HepG2 (cell line): Measurements from ENCODE around the gene SH3GL2. TPM values are rescaled to one million over a fixed set of nuclear protein-coding genes. Genes with fewer than 3 reads are reported as not detected.

Experiments
- FOXA3 ChIP-seq: IDR thresholded peaks from 2 replicates; pipeline ENCODE4 v1.6.1; 2016; ENCODE audit warnings: missing genetic modification reagents, missing compliant biosample characterization
- MLXIP ChIP-seq: sonication (generic); formaldehyde crosslinking; IDR thresholded peaks from 2 replicates; pipeline ENCODE4 v1.9.0; 2021; ENCODE audit warnings: missing genetic modification reagents, borderline replicate concordance
- NKX3-1 ChIP-seq: sonication (generic); formaldehyde crosslinking; IDR thresholded peaks from 2 replicates; pipeline ENCODE4 v1.5.0; 2020; ENCODE audit warnings: missing genetic modification reagents
- ZBTB44 ChIP-seq: sonication (generic); formaldehyde crosslinking; IDR thresholded peaks from 2 replicates; pipeline ENCODE4 v1.4.0; 2020; ENCODE audit warnings: missing genetic modification reagents
- ZFP36L1 ChIP-seq: sonication (generic); formaldehyde crosslinking; IDR thresholded peaks from 2 replicates; pipeline ENCODE4 v1.8.0; 2022; ENCODE audit warnings: mild to moderate bottlenecking, missing genetic modification reagents, moderate library complexity
- ZNF235 ChIP-seq: sonication (generic); formaldehyde crosslinking; IDR thresholded peaks from 2 replicates; pipeline ENCODE4 v1.8.1; 2023; ENCODE audit warnings: mild to moderate bottlenecking, missing genetic modification reagents, borderline replicate concordance
- ZNF251 ChIP-seq: sonication (generic); formaldehyde crosslinking; IDR thresholded peaks from 2 replicates; pipeline ENCODE4 v1.9.0; 2021; ENCODE audit warnings: mild to moderate bottlenecking, missing genetic modification reagents
- ZNF704 ChIP-seq: sonication (generic); formaldehyde crosslinking; IDR thresholded peaks from 2 replicates; pipeline ENCODE4 v1.8.1; 2023; ENCODE audit warnings: mild to moderate bottlenecking, inconsistent platforms, moderate library complexity, missing genetic modification reagents, borderline replicate concordance
- polyA plus RNA-seq, 8 experiments: library from polyadenylated mRNA; depleted of rRNA in 3 of 8; stranded (reverse) in 7 of 8; unstranded in 1 of 8; fragments of >200 nt; fragmentation: Illumina TruSeq in 4 of 8; extraction: Trizol in 4 of 8; gene quantifications; 2 replicates each; pipeline versions ENCODE4 v1.2.1 to v1.2.3, GENCODE V29; 2011 to 2016; ENCODE audit warnings: low read depth in 4 of 8, missing spikeins in 1 of 8, mixed read lengths in 1 of 8; ENCODE audit not compliant: insufficient read depth in 1 of 8
- total RNA-seq, 5 experiments: library from RNA; depleted of rRNA; stranded (reverse); fragments of >200 nt; fragmentation: Illumina TruSeq; extraction: Trizol; gene quantifications; 2 replicates each; pipeline ENCODE4 v1.2.3, GENCODE V29; 2016; ENCODE audit warnings: low read depth in 1 of 5
- TF ChIP-seq, protein P1 (sequence below): sonication (generic); formaldehyde crosslinking; IDR thresholded peaks from 2 replicates; pipeline ENCODE4 v1.5.1; 2020; ENCODE audit warnings: mild to moderate bottlenecking, moderate library complexity, missing genetic modification reagents
- TF ChIP-seq, protein P2 (sequence below): sonication (generic); formaldehyde crosslinking; conservative IDR thresholded peaks from 2 replicates; pipeline ENCODE4 v1.4.0; 2020; ENCODE audit warnings: mild to moderate bottlenecking, missing genetic modification reagents, moderate library complexity

Gene SH3GL2
- total and polyA plus RNA-seq, 2 of the 13 experiments (the other 11 are each of a cell fraction or from before 2014, with no cell fraction given), result 0.04 TPM; not detected in 1

- TF ChIP-seq FOXA3 (CRISPR knock-in tag) (no peak), ZNF235 (CRISPR knock-in tag) (no peak), ZBTB44 (CRISPR knock-in tag) (no peak), ZNF704 (no peak), ZFP36L1 (CRISPR knock-in tag) (no peak), ZNF251 (no peak), NKX3-1 (CRISPR knock-in tag) (no peak), MLXIP (CRISPR knock-in tag) (no peak)
- TF ChIP-seq, protein P1, sequence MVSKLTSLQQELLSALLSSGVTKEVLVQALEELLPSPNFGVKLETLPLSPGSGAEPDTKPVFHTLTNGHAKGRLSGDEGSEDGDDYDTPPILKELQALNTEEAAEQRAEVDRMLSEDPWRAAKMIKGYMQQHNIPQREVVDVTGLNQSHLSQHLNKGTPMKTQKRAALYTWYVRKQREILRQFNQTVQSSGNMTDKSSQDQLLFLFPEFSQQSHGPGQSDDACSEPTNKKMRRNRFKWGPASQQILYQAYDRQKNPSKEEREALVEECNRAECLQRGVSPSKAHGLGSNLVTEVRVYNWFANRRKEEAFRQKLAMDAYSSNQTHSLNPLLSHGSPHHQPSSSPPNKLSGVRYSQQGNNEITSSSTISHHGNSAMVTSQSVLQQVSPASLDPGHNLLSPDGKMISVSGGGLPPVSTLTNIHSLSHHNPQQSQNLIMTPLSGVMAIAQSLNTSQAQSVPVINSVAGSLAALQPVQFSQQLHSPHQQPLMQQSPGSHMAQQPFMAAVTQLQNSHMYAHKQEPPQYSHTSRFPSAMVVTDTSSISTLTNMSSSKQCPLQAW (CRISPR knock-in tag), result no peak
- TF ChIP-seq, protein P2, sequence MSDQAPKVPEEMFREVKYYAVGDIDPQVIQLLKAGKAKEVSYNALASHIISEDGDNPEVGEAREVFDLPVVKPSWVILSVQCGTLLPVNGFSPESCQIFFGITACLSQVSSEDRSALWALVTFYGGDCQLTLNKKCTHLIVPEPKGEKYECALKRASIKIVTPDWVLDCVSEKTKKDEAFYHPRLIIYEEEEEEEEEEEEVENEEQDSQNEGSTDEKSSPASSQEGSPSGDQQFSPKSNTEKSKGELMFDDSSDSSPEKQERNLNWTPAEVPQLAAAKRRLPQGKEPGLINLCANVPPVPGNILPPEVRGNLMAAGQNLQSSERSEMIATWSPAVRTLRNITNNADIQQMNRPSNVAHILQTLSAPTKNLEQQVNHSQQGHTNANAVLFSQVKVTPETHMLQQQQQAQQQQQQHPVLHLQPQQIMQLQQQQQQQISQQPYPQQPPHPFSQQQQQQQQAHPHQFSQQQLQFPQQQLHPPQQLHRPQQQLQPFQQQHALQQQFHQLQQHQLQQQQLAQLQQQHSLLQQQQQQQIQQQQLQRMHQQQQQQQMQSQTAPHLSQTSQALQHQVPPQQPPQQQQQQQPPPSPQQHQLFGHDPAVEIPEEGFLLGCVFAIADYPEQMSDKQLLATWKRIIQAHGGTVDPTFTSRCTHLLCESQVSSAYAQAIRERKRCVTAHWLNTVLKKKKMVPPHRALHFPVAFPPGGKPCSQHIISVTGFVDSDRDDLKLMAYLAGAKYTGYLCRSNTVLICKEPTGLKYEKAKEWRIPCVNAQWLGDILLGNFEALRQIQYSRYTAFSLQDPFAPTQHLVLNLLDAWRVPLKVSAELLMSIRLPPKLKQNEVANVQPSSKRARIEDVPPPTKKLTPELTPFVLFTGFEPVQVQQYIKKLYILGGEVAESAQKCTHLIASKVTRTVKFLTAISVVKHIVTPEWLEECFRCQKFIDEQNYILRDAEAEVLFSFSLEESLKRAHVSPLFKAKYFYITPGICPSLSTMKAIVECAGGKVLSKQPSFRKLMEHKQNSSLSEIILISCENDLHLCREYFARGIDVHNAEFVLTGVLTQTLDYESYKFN (CRISPR knock-in tag), result no peak
These were observed 251.0 kb downstream of the SH3GL2 start (continued) for GRCh38 chr9:17829812-17830385.
